ENCODE measurements around the gene PTPRM. TPM values are rescaled to one million over a fixed set of nuclear protein-coding genes. Genes with fewer than 3 reads are reported as not detected.

The PTPRM gene
- total and polyA plus RNA-seq, 2 of the 8 experiments (the other 6 are each of a cell fraction or from before 2014, with no cell fraction given) = 4.1 to 7.0 TPM

- no peak for TF ChIP-seq CHD7 (IDR thresholded peaks at IDR 0.05; ENCODE audit: insufficient replicate concordance, low read length)
- TF ChIP-seq CTBP2 (IDR thresholded peaks at IDR 0.05; ENCODE audit: borderline replicate concordance, insufficient read depth, insufficient read length, low read length) = no peak
- TF ChIP-seq SAP30 (IDR thresholded peaks at IDR 0.05; ENCODE audit: insufficient read depth, insufficient replicate concordance, low read length) = no peak
- TF ChIP-seq, protein P1, sequence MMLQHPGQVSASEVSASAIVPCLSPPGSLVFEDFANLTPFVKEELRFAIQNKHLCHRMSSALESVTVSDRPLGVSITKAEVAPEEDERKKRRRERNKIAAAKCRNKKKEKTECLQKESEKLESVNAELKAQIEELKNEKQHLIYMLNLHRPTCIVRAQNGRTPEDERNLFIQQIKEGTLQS (IDR thresholded peaks at IDR 0.05; ENCODE audit: insufficient read depth, low read depth, low read length) = no peak
- no peak for TF ChIP-seq ASH2L (IDR thresholded peaks at IDR 0.05; ENCODE audit: low read length)
- no peak for TF ChIP-seq CHD1 (IDR thresholded peaks at IDR 0.05; ENCODE audit: low read depth, low read length)
- no peak for TF ChIP-seq EGR1 (IDR thresholded peaks at IDR 0.05; ENCODE audit: borderline replicate concordance, low read depth, low read length)
- no peak for TF ChIP-seq SP1 (IDR thresholded peaks at IDR 0.05; ENCODE audit: low read depth, low read length)
These were observed 627.3 kb downstream of the PTPRM start (continued) for GRCh38 chr18:8194431-8194830.
